NCI-H524 treated with DMSO at 0.1 percent for 48 hours (cell line): ENCODE data around the gene CCDC141.
A peak's percentile ranks its signal among the peaks of the same experiment; 100 is the strongest.

Experiments
- DNase-seq: peaks from one replicate; lab custom pipeline; 2025; lab: John Stamatoyannopoulos, UW

Gene CCDC141

DNA sequence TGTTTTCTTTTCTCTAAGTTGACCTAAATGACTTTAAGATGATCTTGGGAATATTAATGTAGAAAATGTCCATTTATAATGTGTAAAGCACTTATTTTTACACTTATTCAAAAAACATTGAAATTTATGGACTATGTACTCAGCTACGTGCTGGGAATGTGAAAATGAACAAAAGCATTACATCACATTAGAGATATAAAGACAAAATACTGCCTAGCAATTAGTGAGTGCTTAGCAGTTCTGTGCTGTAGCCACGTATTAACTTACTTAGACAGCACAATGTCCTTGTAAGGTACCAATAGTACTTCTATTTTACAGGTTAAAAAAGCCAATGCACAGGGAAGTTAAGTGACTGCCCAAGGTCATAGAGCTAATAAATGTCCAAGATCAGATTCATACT lies 138.9 kb downstream of the CCDC141 start:
- no peak for DNase-seq

- no peak for DNase-seq
These were observed 139.9 kb downstream of the CCDC141 start for GRCh38 chr2:178910005-178910404.

DNA sequence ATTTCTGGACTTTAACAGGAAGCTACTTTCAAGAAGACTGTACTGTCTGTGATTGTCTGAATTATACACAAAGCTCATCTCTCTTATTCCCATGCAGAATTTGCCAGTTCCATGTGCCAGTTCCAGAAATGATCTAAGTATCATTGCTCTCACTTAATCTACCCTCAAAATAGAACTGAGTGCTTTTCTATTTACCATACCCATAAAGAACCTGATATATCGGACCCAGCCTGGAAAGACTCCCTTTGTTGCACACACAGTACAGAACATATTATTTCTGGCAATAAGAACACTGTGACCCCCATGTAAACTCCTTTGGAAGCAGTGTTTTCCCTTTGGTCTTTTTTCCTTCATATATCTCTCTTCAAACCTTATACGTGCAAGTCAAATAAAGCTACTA lies 140.4 kb downstream of the CCDC141 start:
- DNase-seq = no peak

DNA sequence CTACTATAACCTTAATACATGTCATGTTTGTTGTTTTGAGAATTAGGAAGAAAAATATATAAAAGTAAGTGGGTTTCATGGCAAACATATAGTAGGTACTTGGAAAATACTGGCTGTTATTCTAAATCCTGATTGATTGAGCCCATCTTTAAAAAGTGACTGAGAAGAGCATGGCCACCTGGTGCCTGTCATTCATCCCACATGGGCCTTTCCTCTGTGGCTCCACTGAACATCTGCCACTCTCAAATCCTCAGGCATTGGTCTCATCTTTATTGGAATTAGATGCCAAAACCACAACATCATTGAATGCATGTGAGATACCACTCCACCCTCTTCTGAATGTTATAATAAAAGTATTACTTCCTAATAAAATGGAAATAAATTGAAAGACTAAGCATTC lies 141.1 kb downstream of the CCDC141 start:
- peak; percentile 81 for DNase-seq

GRCh38 chr2:178905261-178905660 lies 144.7 kb downstream of the CCDC141 start:
- DNase-seq = no peak

DNA sequence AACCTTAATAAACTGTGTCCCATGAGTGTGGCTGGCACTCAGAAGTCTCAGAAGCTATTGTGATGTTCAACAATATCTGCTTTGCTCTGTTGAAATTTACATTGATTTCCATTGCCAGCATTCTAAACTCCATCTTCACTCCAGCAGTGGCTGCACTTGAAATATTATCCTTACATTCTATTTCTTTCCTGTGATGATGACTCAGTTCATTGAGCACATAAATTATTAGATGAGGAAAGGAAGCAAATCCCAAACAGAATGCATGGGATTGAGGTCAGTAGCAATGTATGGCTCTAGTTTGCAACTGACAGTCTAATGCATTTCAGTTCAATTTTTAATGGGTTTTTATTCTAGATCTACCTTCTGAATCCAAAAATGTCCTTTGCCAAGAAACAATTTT lies 150.3 kb downstream of the CCDC141 start:
- no peak for DNase-seq

- DNase-seq = no peak
These were observed 154.1 kb downstream of the CCDC141 start for GRCh38 chr2:178895872-178896271.

- no peak for DNase-seq
These were observed 154.8 kb downstream of the CCDC141 start for GRCh38 chr2:178895171-178895570.

GRCh38 chr2:178892751-178893625 lies 156.9 kb downstream of the CCDC141 start:
- DNase-seq = peak; percentile 75

GRCh38 chr2:178891959-178892485 lies 157.9 kb downstream of the CCDC141 start:
- no peak for DNase-seq

DNA sequence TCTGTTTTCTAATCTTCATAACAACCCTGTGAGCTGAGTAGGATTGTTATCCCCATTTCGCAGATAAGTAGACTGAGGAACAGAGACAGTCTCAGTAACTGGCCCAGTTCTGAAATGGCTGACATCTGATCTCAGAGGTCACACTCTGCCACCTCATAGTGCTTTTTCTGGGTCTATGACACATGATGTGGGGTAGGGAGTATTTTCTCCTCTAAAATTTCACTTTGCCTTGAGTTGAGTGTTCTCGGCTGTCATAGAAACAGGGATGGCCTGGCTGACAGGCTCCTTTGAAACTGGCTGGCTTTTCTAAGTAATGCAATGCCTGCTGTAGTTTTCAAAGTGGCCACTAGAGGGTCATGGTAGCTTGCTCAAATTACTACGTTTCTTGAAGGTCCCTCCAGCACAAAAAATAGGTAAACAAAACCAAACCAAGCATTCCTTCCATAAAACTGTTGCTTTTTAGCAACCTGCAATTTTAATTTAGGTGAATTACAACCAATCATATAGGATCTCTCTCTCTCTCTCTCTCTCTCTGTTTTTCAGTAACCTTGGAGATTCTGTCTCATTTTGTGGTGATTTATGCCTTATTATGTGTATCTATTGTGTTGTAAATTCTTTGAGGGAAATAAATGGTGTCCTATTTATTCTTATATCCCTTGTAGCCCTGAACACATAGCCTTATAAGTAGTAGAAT lies 158.5 kb downstream of the CCDC141 start:
- no peak for DNase-seq

DNA sequence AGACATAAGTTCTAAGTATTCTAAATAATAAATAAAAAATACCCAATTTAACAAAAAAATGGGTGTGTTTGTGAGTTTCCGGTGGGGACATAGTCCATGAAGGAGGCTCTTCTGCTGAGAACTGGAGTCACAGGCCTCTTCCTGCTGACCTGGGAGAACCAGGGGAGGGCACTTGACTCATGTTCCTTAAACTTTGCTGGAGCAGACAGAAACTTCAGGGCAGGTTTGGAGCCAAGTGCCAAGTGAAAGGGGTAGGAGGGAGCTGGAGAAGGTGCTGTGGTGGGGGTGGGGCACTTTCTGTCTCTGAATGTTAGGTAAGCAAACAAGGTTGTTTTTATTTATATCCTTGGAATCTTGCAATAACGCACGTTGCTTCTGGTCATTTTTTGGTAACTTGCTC lies 163.9 kb downstream of the CCDC141 start:
- no peak for DNase-seq

- no peak for DNase-seq
These were observed 165.5 kb downstream of the CCDC141 start for GRCh38 chr2:178884440-178884839.

DNA sequence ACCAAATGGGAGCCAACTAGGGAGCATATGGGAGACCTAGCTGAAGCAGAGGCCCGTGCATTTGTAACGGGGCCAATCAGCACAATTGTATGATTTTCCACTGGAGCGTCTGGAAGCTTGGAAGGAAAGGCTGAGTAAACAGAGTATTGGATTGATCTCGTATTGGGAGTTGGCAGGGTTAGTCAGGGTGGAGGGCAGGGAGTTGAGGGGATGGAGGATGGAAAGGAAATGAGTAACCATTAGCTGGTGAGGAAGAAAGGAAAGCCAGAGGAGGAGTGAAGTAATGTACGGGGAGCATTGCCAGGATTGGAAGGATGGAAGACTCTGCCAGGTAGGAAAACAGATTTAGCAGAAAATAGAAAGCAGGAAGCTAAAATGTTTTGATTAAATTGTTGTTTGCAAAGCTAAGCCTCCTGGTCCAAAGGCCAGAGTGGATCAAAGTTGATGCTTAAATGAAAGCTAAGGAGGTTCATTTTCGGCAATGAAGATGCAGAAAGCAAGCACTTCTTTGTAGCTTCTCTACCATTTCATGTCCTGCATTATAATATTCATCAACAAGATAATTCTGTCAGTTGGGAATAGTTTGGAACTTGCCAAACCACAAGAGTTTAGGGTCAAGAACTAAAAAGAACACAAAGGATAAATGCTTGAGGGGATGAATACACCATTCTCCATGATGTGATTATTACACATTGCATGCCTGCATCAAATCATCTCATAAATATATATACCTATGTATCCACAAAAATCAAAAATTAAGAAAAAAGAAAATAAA lies 167.1 kb downstream of the CCDC141 start:
- no peak for DNase-seq

DNA sequence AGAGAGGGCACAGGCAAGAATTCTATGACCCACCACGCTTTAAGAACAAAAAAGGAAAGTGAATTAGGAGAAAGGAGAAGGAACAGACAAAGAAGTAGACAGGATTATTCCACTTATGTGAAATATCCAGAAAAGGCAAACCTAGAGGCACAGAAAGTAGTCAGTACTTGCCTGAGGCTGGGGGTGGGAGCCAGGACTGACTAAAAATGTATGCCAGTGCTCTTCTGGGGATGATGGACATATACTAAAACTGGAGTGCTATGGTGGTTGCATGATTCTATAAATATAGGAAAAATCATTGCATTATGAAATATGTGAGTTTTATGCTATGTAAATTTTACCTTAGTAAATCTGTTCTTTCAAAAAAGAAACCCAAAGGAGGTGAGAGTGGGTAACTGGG lies 168.9 kb downstream of the CCDC141 start:
- no peak for DNase-seq

DNA sequence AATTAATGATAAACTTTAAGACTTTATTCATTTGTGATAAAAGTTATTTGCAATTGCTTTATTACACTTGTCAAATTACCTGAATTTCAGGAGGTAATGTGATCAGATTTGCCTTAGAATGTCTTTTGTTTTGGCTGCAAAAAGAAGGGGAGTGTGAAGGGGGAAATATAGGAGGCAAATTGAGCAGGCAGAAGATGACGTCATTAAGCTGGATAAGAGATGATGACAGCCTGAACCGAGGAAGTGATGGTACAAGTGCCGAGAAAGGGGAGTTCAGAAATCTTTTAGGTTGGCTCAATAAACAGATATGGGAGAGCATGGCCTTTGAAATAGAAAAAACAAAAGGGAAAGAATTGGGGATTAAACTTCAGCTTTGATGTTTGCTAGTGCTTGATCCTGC lies 169.7 kb downstream of the CCDC141 start:
- no peak for DNase-seq

DNA sequence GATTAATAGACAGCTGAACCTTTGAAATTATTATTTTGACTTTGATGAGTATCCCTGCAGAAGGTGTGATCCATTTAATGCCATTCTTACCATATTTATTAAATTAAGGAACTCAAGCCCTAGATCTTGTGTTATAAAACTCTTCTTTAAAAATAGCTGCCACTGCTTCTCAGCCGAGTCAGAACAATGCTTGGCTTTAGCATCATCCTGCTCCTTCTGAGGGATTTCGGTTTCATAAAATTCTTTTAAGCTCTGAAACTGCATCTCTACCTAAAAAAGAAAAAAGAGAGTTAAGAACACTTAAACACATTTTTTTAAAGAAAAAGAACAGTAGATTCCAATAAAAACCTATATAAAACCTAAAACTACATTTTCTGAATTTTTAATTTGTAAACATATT lies 172.1 kb downstream of the CCDC141 start:
- DNase-seq = no peak

DNA sequence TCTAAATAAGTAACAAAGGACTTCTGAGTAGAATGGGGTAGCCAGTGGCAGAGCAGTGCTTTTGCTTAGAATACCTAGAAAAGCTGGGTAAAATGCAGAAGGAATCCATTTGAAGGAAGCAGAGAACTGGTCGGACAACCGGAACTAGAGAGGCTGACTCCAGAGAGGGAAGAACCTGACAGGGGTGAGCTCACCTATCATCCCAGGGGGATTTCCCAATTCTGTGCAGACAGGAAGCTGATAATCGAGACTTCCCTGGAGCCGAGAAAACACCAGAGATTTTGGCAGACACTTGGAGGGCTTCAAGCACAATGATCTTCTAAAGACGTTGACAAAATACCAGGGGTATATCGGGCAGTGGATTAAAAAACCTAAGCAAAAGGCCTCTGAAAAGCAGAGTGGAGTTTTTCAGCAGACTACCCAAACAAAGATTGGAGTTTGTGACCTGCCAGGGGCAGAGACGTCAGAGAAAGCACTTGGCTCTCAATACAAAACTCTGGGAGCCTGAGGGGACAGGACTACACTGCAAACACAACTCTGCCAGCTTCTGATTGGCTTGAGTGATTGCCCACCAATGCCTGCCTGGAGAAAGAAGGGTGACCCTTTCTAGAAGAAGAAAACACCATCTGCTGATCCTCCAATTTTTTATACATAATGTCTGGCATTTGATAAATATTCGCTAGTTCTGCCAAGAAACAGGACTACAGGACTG lies 175.3 kb downstream of the CCDC141 start:
- DNase-seq = no peak

DNA sequence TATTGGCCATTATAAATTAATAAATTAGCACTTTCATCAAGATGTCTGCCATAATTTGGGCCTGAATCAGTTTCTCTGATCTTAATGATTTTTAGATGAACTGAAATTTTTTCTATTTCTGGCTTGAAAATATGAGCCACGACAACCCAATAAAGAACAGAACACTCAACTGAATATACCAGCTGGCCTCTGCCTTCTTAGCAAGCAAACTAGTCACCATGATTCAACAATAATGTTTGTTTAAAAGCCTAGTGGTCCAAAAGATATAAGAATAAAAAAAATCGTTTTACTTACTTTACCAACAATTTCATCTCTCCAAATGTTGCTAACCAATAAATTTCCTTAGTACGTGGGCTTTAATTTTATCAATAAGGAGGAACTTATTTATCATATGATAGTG lies 176.0 kb downstream of the CCDC141 start:
- no peak for DNase-seq

DNA sequence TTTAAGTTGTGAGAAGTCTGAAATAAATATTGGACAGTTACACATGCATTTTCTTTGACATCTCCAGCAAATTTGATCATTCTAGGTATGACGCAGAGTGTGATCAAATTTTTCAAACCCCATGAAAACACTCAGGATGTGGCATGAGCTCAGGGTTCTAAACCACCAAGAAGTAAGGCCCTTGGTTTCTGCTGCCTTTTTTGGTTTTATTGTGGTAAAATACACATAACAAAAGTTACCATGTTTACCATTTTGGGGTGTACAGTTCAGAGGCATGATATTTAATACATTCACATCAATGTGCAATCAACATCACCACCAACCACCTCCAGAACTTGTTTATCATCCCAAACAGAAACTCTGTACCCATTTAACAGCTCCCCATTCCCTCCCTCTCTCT lies 178.4 kb downstream of the CCDC141 start:
- no peak for DNase-seq

- DNase-seq = no peak
These were observed 179.2 kb downstream of the CCDC141 start for GRCh38 chr2:178870703-178871102.

- DNase-seq = no peak
These were observed 183.9 kb downstream of the CCDC141 start for GRCh38 chr2:178865999-178866398.
